Skeletal muscle cell (primary cell): ENCODE data around the gene DMD.
A peak's percentile ranks its signal among the peaks of the same experiment; 100 is the strongest.

Experiments
- DNase-seq: peaks from one replicate; pipeline ENCODE4 v3.0.0-alpha.2; 2010; ENCODE audit warnings: low read depth
- H3K4me3 ChIP-seq: 2 replicates; pipeline ENCODE4 v1.5.1; 2011; ENCODE audit warnings: low read depth, mild to moderate bottlenecking, control low read depth, low read length, moderate library complexity

Gene DMD

GRCh38 chrX:31320740-31321139 lies 1890.6 kb downstream of the DMD start:
- no peak overlapping the region for H3K4me3 ChIP-seq
- DNase-seq: no peak

DNA sequence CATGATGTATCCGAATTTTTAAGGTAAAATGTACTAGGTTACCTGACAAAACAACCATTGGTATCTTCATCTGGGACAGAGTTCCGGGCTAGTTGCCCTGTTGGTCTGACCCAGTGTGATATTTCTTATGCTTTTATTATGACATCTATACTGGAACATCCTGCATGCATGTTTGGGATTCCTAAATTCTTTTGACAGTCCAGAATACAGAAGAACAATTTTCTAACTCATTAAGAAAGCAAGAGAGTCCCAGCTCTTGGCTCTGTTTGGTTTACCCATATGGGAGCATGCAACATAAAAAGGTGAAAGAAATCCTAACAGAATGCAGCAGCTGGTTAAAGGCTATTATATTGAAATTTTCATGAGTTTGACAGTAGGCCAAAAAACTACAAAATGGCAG lies 1891.8 kb downstream of the DMD start:
- DNase-seq: no peak

DNA sequence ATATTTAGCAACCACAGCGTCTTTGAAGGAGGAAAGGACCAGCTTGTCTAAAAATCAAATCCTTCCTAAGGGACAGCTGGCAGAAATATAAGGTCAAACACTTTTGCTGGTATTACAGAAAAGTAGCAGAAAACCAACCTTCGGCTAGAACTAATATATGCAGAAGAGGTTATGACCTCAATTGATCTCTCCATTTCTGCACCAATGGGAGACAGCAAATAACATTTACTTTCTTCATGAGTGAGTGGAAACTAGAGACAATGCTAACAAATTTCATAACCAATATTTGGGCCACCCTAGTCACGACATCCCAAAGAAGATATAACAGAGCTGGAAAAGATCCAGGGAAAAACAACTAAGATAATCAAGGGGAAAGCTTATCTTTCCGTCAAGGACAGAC lies 1892.5 kb downstream of the DMD start:
- H3K4me3 ChIP-seq: no peak overlapping the region
- DNase-seq: no peak

More for the DNA sequence above, 1891.8 kb downstream of the DMD start:
- H3K4me3 ChIP-seq: no peak overlapping the region

DNA sequence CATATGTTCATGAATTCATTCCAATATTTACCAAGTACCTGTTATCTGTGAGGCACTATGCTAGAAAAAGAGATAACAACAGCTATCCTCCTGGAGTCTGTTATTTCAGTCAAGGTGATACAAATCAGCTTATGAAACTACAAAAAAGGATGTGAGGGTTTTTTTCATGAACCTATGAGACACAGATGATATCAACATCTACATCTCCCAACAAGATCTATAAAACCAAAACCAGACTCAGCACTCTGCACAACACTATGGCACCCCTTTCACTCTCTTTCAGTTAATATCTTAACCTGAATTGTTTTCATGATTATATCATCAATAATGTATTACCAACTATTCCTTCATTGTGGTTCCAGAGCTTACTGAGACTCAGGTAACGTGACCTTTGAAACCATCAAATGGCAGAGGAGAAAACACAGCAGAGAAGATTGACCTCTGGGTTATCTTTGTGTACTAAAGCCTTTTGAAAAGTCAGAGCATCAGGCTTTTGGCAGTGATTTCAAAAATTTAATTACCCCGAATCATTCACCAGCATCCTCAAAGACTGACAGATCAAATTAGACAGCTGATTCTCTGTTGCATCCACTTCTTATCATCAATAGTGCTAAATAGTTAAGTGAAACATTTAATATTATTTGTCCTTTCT lies 1894.9 kb downstream of the DMD start:
- no peak for DNase-seq
- no peak overlapping the region for H3K4me3 ChIP-seq

DNA sequence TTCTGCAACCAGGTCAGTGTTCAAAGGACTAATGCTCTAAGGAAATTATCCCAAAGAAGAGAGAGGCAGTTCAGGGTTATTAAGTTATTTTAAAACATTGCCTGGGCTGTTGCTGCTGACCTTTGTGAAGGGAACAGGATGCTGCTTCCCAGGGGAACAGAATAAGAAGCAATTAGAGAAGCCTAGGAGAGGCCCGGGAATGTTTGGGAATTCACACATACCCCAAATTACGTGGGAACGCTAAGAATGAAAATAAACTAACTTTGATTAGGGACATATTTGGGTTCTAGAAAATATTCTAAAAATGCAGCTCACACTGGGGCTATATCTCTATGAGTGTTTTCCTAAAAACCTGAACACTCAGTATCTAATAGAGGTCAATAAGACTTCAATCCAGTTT lies 1896.4 kb downstream of the DMD start:
- DNase-seq: no peak
- H3K4me3 ChIP-seq: no peak overlapping the region

- no peak for DNase-seq
- H3K4me3 ChIP-seq: no peak overlapping the region
Measured at GRCh38 chrX:31307952-31308351, 1903.4 kb downstream of the DMD start.

GRCh38 chrX:31302573-31303075 lies 1908.7 kb downstream of the DMD start:
- no peak for DNase-seq

GRCh38 chrX:31301941-31302340 lies 1909.4 kb downstream of the DMD start:
- DNase-seq: no peak
- H3K4me3 ChIP-seq: no peak overlapping the region

More at GRCh38 chrX:31302573-31303075, 1908.7 kb downstream of the DMD start:
- no peak overlapping the region for H3K4me3 ChIP-seq

- no peak for DNase-seq
- no peak overlapping the region for H3K4me3 ChIP-seq
Measured at GRCh38 chrX:31301203-31301602, 1910.1 kb downstream of the DMD start.

- no peak for DNase-seq
- no peak overlapping the region for H3K4me3 ChIP-seq
Measured at GRCh38 chrX:31298916-31299315, 1912.4 kb downstream of the DMD start.

DNA sequence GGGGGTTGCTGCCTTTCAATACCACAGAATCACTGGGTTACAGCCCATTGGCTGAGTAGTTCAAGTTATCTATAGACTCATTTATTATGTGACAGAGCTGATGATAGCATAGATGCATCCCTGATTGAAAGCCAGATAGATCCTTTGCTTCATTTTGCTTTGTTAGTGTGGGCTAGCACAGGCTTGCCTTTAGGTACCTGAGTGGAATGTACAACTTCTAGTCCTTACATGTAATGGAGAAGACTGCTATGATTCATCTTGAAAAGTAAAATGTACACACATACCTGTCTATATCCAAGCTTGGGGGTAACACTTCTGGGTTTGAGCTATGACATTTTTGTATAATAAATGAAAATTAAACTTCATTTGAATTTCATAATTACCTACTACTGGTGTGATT lies 1913.5 kb downstream of the DMD start:
- no peak overlapping the region for H3K4me3 ChIP-seq

DNA sequence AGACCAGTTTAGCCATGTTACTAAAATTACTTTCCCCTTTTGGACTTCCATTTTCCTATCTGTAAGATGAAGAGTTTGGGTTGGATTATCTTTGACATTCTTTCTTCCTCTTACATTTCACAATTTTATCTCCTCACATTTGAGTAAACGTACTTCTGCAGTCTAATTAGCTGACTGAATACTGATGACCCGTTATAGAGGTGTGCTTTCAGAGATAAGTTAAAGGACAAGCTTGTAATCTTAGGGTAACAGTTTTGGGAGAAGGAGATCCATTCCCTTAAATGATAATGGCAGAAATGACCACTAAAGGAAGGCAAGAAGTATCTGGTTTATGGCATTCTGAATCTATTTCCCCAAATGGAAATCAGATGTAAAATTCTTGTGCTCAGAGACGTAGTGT lies 1916.9 kb downstream of the DMD start:
- no peak overlapping the region for H3K4me3 ChIP-seq
- no peak for DNase-seq

More for the DNA sequence above, 1913.5 kb downstream of the DMD start:
- DNase-seq: no peak

- H3K4me3 ChIP-seq: no peak overlapping the region
- DNase-seq: no peak
Measured at GRCh38 chrX:31293409-31293808, 1917.9 kb downstream of the DMD start.

DNA sequence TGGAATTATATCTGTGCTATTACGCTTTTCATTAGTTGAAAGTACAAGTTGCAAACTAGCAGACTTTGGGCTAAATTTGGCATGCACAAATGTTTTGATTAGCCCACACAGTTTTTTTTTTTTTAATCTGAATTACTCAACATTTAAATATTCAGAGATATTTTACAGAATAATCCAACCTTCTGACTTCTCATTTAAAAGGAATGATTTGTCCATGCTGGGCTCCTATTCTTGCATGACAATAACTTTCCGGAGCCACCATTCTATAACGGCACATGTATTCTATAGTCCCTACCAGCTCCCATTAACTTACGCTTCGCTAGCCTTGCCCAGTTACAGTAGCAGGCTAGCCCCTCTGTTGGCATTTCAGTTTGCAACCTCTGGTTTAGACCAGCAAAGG lies 1920.2 kb downstream of the DMD start:
- H3K4me3 ChIP-seq: no peak overlapping the region
- DNase-seq: no peak

DNA sequence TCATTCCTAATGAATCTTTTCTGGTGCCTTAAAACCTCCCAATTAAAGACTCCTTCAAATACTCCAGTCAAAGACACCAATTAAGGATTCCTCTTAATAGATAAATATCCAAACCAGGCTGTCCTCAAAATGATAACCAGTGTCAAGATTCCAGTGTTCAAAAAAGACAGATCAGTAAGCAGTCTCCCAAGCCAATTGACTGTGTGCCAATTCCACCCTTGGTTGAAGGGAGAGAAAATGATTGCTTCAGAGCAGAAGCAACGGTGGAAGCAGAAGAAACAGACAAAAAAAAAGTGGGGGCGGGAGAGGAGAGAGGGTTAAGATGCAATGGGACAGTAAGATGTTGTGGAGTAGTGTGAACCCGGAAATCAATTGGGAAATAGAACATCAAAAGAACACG lies 1923.5 kb downstream of the DMD start:
- H3K4me3 ChIP-seq: no peak overlapping the region
- DNase-seq: no peak

- H3K4me3 ChIP-seq: no peak overlapping the region
- DNase-seq: no peak
Measured at GRCh38 chrX:31280580-31280979, 1930.8 kb downstream of the DMD start.

- peak; percentile 47 for DNase-seq
- no peak overlapping the region for H3K4me3 ChIP-seq
Measured at GRCh38 chrX:31279359-31279758, 1932.0 kb downstream of the DMD start.

- DNase-seq: no peak
- no peak overlapping the region for H3K4me3 ChIP-seq
Measured at GRCh38 chrX:31272472-31272775, 1938.9 kb downstream of the DMD start.

GRCh38 chrX:31271615-31272471 lies 1939.5 kb downstream of the DMD start:
- H3K4me3 ChIP-seq: no peak overlapping the region
- DNase-seq: no peak

DNA sequence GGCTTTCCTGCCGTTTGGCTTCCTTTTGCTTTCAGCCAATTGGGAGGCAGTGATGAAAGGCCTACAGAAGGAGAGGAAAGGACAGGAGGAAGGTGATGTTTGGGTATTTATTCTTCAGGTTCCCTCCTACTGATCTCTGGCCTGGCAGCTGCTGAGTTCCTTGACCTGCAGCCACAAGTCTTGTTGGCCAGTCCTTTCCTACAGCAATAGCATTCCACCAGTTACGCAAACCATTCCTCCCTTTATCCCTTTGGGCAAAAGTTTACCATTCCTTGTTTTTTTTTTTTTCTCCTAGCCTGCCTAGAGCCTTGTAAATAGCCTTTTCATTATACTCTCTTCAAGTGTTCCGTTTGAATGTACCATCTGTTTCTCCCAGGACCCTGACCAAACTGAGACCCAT lies 1941.4 kb downstream of the DMD start:
- no peak overlapping the region for H3K4me3 ChIP-seq
- DNase-seq: no peak

- DNase-seq: no peak
- H3K4me3 ChIP-seq: no peak overlapping the region
Measured at GRCh38 chrX:31268359-31268758, 1943.0 kb downstream of the DMD start.
